ENCODE data around the gene SHROOM1. TPM values are rescaled to one million over a fixed set of nuclear protein-coding genes. Genes with fewer than 3 reads are reported as not detected.

SHROOM1 gene
- total and polyA plus RNA-seq, 2 experiments from 2014 or later, result 2.5 to 5.4 TPM

DNA sequence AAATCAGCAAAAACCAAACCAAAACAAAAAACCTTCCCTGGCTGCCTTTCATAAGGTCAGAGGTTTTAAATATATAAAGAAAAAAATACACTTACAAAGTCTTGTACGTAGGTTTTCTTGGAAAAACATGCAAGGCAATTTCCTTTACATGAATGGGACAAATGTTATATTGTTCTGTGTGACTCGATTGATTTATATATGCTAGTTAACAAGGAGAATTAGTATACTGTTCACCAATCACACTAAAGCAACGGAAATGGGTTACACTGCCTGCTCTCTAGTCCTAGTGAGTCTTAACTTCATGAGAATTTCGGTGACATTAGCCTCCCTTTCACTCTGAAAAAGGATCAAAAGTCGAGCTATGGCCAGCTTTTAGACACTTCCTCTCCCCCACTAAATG is 30.3 kb upstream of the SHROOM1 start:
- Mint-ChIP-seq H3K27ac (no peak overlapping the region), H3K4me3 (no peak overlapping the region), H3K4me1 (peaks cover 12% of the 10 kb centered on the region), H3K27me3 (ENCODE audit: insufficient read depth, low read depth, poor library complexity) (peaks cover 1% of the 10 kb centered on the region), H3K9me3 (no peaks in the 10 kb centered on the region), H3K36me3 (ENCODE audit: low read depth) (no peaks in the 10 kb centered on the region)
- no peak overlapping the region for H3K4me3 ChIP-seq
- no peaks in the 10 kb centered on the region for H3K36me3 ChIP-seq (ENCODE audit: insufficient read depth)
- H3K4me2 ChIP-seq, result no peak overlapping the region
- DNase-seq (ENCODE audit: low spot score) (no peak), ATAC-seq (no peak)
- no peak overlapping the region for H3K27ac ChIP-seq (ENCODE audit: low read depth)
- no peaks in the 10 kb centered on the region for H3K79me2 ChIP-seq (replicated peaks; ENCODE audit: insufficient read depth)
- TF ChIP-seq EZH2phosphoT487 (IDR thresholded peaks at IDR 0.05; ENCODE audit: unreplicated experiment) (no peak), ZNF331 (CRISPR knock-in tag; IDR thresholded peaks at IDR 0.05; ENCODE audit: low read depth) (no peak), POLR2AphosphoS5 (IDR thresholded peaks at IDR 0.05; ENCODE audit: low read depth) (no peak), ZNF114 (CRISPR knock-in tag; IDR thresholded peaks at IDR 0.05) (no peak), STAT1 (IDR thresholded peaks at IDR 0.05; ENCODE audit: unreplicated experiment) (no peak), EZH2 (IDR thresholded peaks at IDR 0.05; ENCODE audit: low read depth, unreplicated experiment) (no peak), NANOG (IDR thresholded peaks at IDR 0.05; ENCODE audit: borderline replicate concordance) (no peak)
- TF ChIP-seq, protein P1, sequence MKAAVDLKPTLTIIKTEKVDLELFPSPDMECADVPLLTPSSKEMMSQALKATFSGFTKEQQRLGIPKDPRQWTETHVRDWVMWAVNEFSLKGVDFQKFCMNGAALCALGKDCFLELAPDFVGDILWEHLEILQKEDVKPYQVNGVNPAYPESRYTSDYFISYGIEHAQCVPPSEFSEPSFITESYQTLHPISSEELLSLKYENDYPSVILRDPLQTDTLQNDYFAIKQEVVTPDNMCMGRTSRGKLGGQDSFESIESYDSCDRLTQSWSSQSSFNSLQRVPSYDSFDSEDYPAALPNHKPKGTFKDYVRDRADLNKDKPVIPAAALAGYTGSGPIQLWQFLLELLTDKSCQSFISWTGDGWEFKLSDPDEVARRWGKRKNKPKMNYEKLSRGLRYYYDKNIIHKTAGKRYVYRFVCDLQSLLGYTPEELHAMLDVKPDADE (IDR thresholded peaks at IDR 0.05), result no peak
- TF ChIP-seq, protein P2, sequence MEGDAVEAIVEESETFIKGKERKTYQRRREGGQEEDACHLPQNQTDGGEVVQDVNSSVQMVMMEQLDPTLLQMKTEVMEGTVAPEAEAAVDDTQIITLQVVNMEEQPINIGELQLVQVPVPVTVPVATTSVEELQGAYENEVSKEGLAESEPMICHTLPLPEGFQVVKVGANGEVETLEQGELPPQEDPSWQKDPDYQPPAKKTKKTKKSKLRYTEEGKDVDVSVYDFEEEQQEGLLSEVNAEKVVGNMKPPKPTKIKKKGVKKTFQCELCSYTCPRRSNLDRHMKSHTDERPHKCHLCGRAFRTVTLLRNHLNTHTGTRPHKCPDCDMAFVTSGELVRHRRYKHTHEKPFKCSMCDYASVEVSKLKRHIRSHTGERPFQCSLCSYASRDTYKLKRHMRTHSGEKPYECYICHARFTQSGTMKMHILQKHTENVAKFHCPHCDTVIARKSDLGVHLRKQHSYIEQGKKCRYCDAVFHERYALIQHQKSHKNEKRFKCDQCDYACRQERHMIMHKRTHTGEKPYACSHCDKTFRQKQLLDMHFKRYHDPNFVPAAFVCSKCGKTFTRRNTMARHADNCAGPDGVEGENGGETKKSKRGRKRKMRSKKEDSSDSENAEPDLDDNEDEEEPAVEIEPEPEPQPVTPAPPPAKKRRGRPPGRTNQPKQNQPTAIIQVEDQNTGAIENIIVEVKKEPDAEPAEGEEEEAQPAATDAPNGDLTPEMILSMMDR (conservative IDR thresholded peaks at IDR 0.05; ENCODE audit: low read depth in 2 of 2), result no peak
- TF ChIP-seq, protein P3, sequence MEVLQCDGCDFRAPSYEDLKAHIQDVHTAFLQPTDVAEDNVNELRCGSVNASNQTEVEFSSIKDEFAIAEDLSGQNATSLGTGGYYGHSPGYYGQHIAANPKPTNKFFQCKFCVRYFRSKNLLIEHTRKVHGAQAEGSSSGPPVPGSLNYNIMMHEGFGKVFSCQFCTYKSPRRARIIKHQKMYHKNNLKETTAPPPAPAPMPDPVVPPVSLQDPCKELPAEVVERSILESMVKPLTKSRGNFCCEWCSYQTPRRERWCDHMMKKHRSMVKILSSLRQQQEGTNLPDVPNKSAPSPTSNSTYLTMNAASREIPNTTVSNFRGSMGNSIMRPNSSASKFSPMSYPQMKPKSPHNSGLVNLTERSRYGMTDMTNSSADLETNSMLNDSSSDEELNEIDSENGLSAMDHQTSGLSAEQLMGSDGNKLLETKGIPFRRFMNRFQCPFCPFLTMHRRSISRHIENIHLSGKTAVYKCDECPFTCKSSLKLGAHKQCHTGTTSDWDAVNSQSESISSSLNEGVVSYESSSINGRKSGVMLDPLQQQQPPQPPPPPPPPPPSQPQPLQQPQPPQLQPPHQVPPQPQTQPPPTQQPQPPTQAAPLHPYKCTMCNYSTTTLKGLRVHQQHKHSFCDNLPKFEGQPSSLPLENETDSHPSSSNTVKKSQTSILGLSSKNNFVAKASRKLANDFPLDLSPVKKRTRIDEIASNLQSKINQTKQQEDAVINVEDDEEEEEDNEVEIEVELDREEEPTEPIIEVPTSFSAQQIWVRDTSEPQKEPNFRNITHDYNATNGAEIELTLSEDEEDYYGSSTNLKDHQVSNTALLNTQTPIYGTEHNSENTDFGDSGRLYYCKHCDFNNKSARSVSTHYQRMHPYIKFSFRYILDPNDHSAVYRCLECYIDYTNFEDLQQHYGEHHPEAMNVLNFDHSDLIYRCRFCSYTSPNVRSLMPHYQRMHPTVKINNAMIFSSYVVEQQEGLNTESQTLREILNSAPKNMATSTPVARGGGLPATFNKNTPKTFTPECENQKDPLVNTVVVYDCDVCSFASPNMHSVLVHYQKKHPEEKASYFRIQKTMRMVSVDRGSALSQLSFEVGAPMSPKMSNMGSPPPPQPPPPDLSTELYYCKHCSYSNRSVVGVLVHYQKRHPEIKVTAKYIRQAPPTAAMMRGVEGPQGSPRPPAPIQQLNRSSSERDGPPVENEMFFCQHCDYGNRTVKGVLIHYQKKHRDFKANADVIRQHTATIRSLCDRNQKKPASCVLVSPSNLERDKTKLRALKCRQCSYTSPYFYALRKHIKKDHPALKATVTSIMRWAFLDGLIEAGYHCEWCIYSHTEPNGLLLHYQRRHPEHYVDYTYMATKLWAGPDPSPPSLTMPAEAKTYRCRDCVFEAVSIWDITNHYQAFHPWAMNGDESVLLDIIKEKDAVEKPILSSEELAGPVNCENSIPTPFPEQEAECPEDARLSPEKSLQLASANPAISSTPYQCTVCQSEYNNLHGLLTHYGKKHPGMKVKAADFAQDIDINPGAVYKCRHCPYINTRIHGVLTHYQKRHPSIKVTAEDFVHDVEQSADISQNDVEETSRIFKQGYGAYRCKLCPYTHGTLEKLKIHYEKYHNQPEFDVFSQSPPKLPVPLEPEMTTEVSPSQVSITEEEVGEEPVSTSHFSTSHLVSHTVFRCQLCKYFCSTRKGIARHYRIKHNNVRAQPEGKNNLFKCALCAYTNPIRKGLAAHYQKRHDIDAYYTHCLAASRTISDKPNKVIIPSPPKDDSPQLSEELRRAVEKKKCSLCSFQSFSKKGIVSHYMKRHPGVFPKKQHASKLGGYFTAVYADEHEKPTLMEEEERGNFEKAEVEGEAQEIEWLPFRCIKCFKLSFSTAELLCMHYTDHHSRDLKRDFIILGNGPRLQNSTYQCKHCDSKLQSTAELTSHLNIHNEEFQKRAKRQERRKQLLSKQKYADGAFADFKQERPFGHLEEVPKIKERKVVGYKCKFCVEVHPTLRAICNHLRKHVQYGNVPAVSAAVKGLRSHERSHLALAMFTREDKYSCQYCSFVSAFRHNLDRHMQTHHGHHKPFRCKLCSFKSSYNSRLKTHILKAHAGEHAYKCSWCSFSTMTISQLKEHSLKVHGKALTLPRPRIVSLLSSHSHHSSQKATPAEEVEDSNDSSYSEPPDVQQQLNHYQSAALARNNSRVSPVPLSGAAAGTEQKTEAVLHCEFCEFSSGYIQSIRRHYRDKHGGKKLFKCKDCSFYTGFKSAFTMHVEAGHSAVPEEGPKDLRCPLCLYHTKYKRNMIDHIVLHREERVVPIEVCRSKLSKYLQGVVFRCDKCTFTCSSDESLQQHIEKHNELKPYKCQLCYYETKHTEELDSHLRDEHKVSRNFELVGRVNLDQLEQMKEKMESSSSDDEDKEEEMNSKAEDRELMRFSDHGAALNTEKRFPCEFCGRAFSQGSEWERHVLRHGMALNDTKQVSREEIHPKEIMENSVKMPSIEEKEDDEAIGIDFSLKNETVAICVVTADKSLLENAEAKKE (CRISPR knock-in tag; IDR thresholded peaks at IDR 0.05), result no peak
- TF ChIP-seq, protein P4, sequence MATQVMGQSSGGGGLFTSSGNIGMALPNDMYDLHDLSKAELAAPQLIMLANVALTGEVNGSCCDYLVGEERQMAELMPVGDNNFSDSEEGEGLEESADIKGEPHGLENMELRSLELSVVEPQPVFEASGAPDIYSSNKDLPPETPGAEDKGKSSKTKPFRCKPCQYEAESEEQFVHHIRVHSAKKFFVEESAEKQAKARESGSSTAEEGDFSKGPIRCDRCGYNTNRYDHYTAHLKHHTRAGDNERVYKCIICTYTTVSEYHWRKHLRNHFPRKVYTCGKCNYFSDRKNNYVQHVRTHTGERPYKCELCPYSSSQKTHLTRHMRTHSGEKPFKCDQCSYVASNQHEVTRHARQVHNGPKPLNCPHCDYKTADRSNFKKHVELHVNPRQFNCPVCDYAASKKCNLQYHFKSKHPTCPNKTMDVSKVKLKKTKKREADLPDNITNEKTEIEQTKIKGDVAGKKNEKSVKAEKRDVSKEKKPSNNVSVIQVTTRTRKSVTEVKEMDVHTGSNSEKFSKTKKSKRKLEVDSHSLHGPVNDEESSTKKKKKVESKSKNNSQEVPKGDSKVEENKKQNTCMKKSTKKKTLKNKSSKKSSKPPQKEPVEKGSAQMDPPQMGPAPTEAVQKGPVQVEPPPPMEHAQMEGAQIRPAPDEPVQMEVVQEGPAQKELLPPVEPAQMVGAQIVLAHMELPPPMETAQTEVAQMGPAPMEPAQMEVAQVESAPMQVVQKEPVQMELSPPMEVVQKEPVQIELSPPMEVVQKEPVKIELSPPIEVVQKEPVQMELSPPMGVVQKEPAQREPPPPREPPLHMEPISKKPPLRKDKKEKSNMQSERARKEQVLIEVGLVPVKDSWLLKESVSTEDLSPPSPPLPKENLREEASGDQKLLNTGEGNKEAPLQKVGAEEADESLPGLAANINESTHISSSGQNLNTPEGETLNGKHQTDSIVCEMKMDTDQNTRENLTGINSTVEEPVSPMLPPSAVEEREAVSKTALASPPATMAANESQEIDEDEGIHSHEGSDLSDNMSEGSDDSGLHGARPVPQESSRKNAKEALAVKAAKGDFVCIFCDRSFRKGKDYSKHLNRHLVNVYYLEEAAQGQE (IDR thresholded peaks at IDR 0.05; ENCODE audit: unreplicated experiment), result no peak
- peaks cover 6% of the 10 kb centered on the region; the same call in 1 of the 2 replicates for H3F3A ChIP-seq (replicated peaks; ENCODE audit: low read depth)
- no peaks in the 10 kb centered on the region for H3K9me2 ChIP-seq (ENCODE audit: insufficient read depth)
- peaks cover 11% of the 10 kb centered on the region for H3K4me1 ChIP-seq (ENCODE audit: insufficient read depth)
- H2AFZ ChIP-seq, result no peak overlapping the region
- H4K20me1 ChIP-seq (replicated peaks; ENCODE audit: insufficient read depth), result no peaks in the 10 kb centered on the region
- no peaks in the 10 kb centered on the region for H3K27me3 ChIP-seq (ENCODE audit: insufficient read depth)
